ENCODE measurements around the gene SMARCA4.
"Not testable (repeated sequence)": the region's sequence is repeated elsewhere in the genome, so short reads cannot be mapped to it uniquely, and the experiment has no call there.

SMARCA4 gene

GRCh38 chr19:10935371-10936059, 25.3 kb upstream of the SMARCA4 start:
- H3K27me3 ChIP-seq (ENCODE audit: insufficient read depth, insufficient read length): no peaks in the 10 kb centered on the region
- DNase-seq (ENCODE audit: low read depth, low spot score): no peak
- no peak for TF ChIP-seq YY1 (IDR thresholded peaks at IDR 0.05; ENCODE audit: insufficient read depth, insufficient read length)
- TF ChIP-seq SUZ12 (IDR thresholded peaks at IDR 0.05; ENCODE audit: extremely low read depth, insufficient read depth, insufficient read length): no peak
- TF ChIP-seq ZNF274 (IDR thresholded peaks at IDR 0.05; ENCODE audit: low read depth, low read length): no peak
- peaks cover 3% of the 10 kb centered on the region for H3K4me1 ChIP-seq (ENCODE audit: insufficient read depth, insufficient read length)
- H3K9ac ChIP-seq (ENCODE audit: insufficient read length, low read depth): no peak overlapping the region
- no peak overlapping the region for H3K4me3 ChIP-seq (ENCODE audit: insufficient read length, low read depth)
- peaks cover 19% of the 10 kb centered on the region for H3K36me3 ChIP-seq (ENCODE audit: insufficient read depth, insufficient read length, low read length)
- no peaks in the 10 kb centered on the region for H3K9me3 ChIP-seq (ENCODE audit: insufficient read depth, low read length)

- TF ChIP-seq SUZ12 (IDR thresholded peaks at IDR 0.05; ENCODE audit: extremely low read depth, insufficient read depth, insufficient read length): no peak
- no peak for TF ChIP-seq ZNF274 (IDR thresholded peaks at IDR 0.05; ENCODE audit: low read depth, low read length)
- TF ChIP-seq YY1 (IDR thresholded peaks at IDR 0.05; ENCODE audit: insufficient read depth, insufficient read length): no peak
- H3K4me1 ChIP-seq (ENCODE audit: insufficient read depth, insufficient read length): peaks cover 3% of the 10 kb centered on the region
- no peaks in the 10 kb centered on the region for H3K27me3 ChIP-seq (ENCODE audit: insufficient read depth, insufficient read length)
- DNase-seq (ENCODE audit: low read depth, low spot score): peak; percentile 89
- peak overlapping the region; percentile 68 for H3K9ac ChIP-seq (ENCODE audit: insufficient read length, low read depth)
- H3K36me3 ChIP-seq (ENCODE audit: insufficient read depth, insufficient read length, low read length): peaks cover 14% of the 10 kb centered on the region
- H3K9me3 ChIP-seq (ENCODE audit: insufficient read depth, low read length): no peaks in the 10 kb centered on the region
- H3K4me3 ChIP-seq (ENCODE audit: insufficient read length, low read depth): no peak overlapping the region
Measured at GRCh38 chr19:10936661-10937084, 24.2 kb upstream of the SMARCA4 start.

GRCh38 chr19:10941649-10942048, 19.2 kb upstream of the SMARCA4 start:
- H3K36me3 ChIP-seq (ENCODE audit: insufficient read depth, insufficient read length, low read length); H3K9me3 ChIP-seq (ENCODE audit: insufficient read depth, low read length); H3K4me1 ChIP-seq (ENCODE audit: insufficient read depth, insufficient read length); H3K4me3 ChIP-seq (ENCODE audit: insufficient read length, low read depth); H3K9ac ChIP-seq (ENCODE audit: insufficient read length, low read depth); DNase-seq (ENCODE audit: low read depth, low spot score); H3K27me3 ChIP-seq (ENCODE audit: insufficient read depth, insufficient read length): not testable (repeated sequence)

GRCh38 chr19:10943412-10943811, 17.4 kb upstream of the SMARCA4 start:
- H3K4me1 ChIP-seq (ENCODE audit: insufficient read depth, insufficient read length); H3K36me3 ChIP-seq (ENCODE audit: insufficient read depth, insufficient read length, low read length); H3K4me3 ChIP-seq (ENCODE audit: insufficient read length, low read depth); DNase-seq (ENCODE audit: low read depth, low spot score); H3K27me3 ChIP-seq (ENCODE audit: insufficient read depth, insufficient read length); H3K9ac ChIP-seq (ENCODE audit: insufficient read length, low read depth); H3K9me3 ChIP-seq (ENCODE audit: insufficient read depth, low read length): not testable (repeated sequence)

- no peak for DNase-seq (ENCODE audit: low read depth, low spot score)
- Histone ChIP-seq H3K27me3 (ENCODE audit: insufficient read depth, insufficient read length) (no peaks in the 10 kb centered on the region), H3K4me3 (ENCODE audit: insufficient read length, low read depth) (no peak overlapping the region), H3K4me1 (ENCODE audit: insufficient read depth, insufficient read length) (no peaks in the 10 kb centered on the region), H3K9ac (ENCODE audit: insufficient read length, low read depth) (no peak overlapping the region), H3K9me3 (ENCODE audit: insufficient read depth, low read length) (no peaks in the 10 kb centered on the region), H3K36me3 (ENCODE audit: insufficient read depth, insufficient read length, low read length) (no peaks in the 10 kb centered on the region)
- TF ChIP-seq YY1 (IDR thresholded peaks at IDR 0.05; ENCODE audit: insufficient read depth, insufficient read length) (no peak), SUZ12 (IDR thresholded peaks at IDR 0.05; ENCODE audit: extremely low read depth, insufficient read depth, insufficient read length) (no peak), ZNF274 (IDR thresholded peaks at IDR 0.05; ENCODE audit: low read depth, low read length) (no peak)
Measured at GRCh38 chr19:10945264-10945663, 15.6 kb upstream of the SMARCA4 start.

GRCh38 chr19:10946958-10947657, 13.7 kb upstream of the SMARCA4 start:
- no peak for TF ChIP-seq SUZ12 (IDR thresholded peaks at IDR 0.05; ENCODE audit: extremely low read depth, insufficient read depth, insufficient read length)
- no peak for TF ChIP-seq ZNF274 (IDR thresholded peaks at IDR 0.05; ENCODE audit: low read depth, low read length)
- no peak for DNase-seq (ENCODE audit: low read depth, low spot score)
- no peaks in the 10 kb centered on the region for H3K9me3 ChIP-seq (ENCODE audit: insufficient read depth, low read length)

GRCh38 chr19:10952809-10953208, 8.0 kb upstream of the SMARCA4 start:
- no peaks in the 10 kb centered on the region for H3K4me1 ChIP-seq (ENCODE audit: insufficient read depth, insufficient read length)
- H3K9me3 ChIP-seq (ENCODE audit: insufficient read depth, low read length): no peaks in the 10 kb centered on the region
- no peak for TF ChIP-seq ZNF274 (IDR thresholded peaks at IDR 0.05; ENCODE audit: low read depth, low read length)
- TF ChIP-seq YY1 (IDR thresholded peaks at IDR 0.05; ENCODE audit: insufficient read depth, insufficient read length): no peak
- TF ChIP-seq SUZ12 (IDR thresholded peaks at IDR 0.05; ENCODE audit: extremely low read depth, insufficient read depth, insufficient read length): no peak
- no peaks in the 10 kb centered on the region for H3K36me3 ChIP-seq (ENCODE audit: insufficient read depth, insufficient read length, low read length)
- H3K4me3 ChIP-seq (ENCODE audit: insufficient read length, low read depth): no peak overlapping the region
- H3K27me3 ChIP-seq (ENCODE audit: insufficient read depth, insufficient read length): no peaks in the 10 kb centered on the region
- no peak overlapping the region for H3K9ac ChIP-seq (ENCODE audit: insufficient read length, low read depth)
- DNase-seq (ENCODE audit: low read depth, low spot score): no peak

More at GRCh38 chr19:10946958-10947657, 13.7 kb upstream of the SMARCA4 start:
- Histone ChIP-seq H3K9ac (ENCODE audit: insufficient read length, low read depth) (no peak overlapping the region), H3K36me3 (ENCODE audit: insufficient read depth, insufficient read length, low read length) (no peaks in the 10 kb centered on the region), H3K27me3 (ENCODE audit: insufficient read depth, insufficient read length) (no peaks in the 10 kb centered on the region), H3K4me1 (ENCODE audit: insufficient read depth, insufficient read length) (no peaks in the 10 kb centered on the region), H3K4me3 (ENCODE audit: insufficient read length, low read depth) (no peak overlapping the region)

GRCh38 chr19:10959277-10959968, 1.4 kb upstream of the SMARCA4 start:
- not testable (repeated sequence) for H3K27me3 ChIP-seq (ENCODE audit: insufficient read depth, insufficient read length); H3K9me3 ChIP-seq (ENCODE audit: insufficient read depth, low read length); DNase-seq (ENCODE audit: low read depth, low spot score); H3K4me1 ChIP-seq (ENCODE audit: insufficient read depth, insufficient read length); H3K9ac ChIP-seq (ENCODE audit: insufficient read length, low read depth); H3K36me3 ChIP-seq (ENCODE audit: insufficient read depth, insufficient read length, low read length); H3K4me3 ChIP-seq (ENCODE audit: insufficient read length, low read depth)

Data from NT2/D1 (cell line).